Vagina (tissue), 2 donors: Measurements from ENCODE around the gene SLC17A5.

Experiments used
- POLR2AphosphoS5 ChIP-seq, 2 donors: sonication (generic); formaldehyde crosslinking; IDR thresholded peaks; one replicate each; pipeline ENCODE4 v1.9.0; 2017; ENCODE audit warnings: antibody characterized with exemption in 2 of 2, mild to moderate bottlenecking in 2 of 2, low read depth in 1 of 2; ENCODE audit not compliant: insufficient read depth in 1 of 2
- TF ChIP-seq, protein P1 (sequence below), 3 experiments: fragments of 450-650 bp in 2 of 3; fragments of 200-600 bp in 1 of 3; sonication (generic) in 1 of 3; IDR thresholded peaks; one replicate each; pipeline ENCODE4 v1.5.1; 2017 to 2019; ENCODE audit warnings: antibody characterized with exemption in 3 of 3, mild to moderate bottlenecking in 2 of 3, moderate library complexity in 2 of 3

- TF ChIP-seq, protein P1, sequence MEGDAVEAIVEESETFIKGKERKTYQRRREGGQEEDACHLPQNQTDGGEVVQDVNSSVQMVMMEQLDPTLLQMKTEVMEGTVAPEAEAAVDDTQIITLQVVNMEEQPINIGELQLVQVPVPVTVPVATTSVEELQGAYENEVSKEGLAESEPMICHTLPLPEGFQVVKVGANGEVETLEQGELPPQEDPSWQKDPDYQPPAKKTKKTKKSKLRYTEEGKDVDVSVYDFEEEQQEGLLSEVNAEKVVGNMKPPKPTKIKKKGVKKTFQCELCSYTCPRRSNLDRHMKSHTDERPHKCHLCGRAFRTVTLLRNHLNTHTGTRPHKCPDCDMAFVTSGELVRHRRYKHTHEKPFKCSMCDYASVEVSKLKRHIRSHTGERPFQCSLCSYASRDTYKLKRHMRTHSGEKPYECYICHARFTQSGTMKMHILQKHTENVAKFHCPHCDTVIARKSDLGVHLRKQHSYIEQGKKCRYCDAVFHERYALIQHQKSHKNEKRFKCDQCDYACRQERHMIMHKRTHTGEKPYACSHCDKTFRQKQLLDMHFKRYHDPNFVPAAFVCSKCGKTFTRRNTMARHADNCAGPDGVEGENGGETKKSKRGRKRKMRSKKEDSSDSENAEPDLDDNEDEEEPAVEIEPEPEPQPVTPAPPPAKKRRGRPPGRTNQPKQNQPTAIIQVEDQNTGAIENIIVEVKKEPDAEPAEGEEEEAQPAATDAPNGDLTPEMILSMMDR (IDR thresholded peaks at IDR 0.05): no peak
- no peak for TF ChIP-seq POLR2AphosphoS5 (IDR thresholded peaks at IDR 0.05; ENCODE audit: insufficient read depth in 1 of 2, low read depth in 1 of 2)
These were observed 95.0 kb downstream of the SLC17A5 start for GRCh38 chr6:73558624-73559398.
